Left ventricle myocardium inferior (tissue), 1 donor: ENCODE results near the gene FAM193A. TPM values are rescaled to one million over a fixed set of nuclear protein-coding genes. Genes with fewer than 3 reads are reported as not detected.
"Not testable (repeated sequence)": the region's sequence is repeated elsewhere in the genome, so short reads cannot be mapped to it uniquely, and the experiment has no call there.

Source experiments
- DNase-seq: peaks from one replicate; pipeline ENCODE4 v3.0.0-alpha.2; 2020
- H3K27ac ChIP-seq: fragments of 200-600 bp; replicated peaks from 2 replicates; pipeline ENCODE4 v1.8.0; 2021
- H3K27me3 ChIP-seq: fragments of 200-600 bp; 2 replicates; pipeline ENCODE4 v1.8.0; 2021; ENCODE audit warnings: low read depth
- H3K36me3 ChIP-seq: fragments of 200-600 bp; 2 replicates; pipeline ENCODE4 v1.8.0; 2021
- H3K4me1 ChIP-seq: fragments of 200-600 bp; 2 replicates; pipeline ENCODE4 v1.8.0; 2021
- H3K4me3 ChIP-seq: fragments of 200-600 bp; 2 replicates; pipeline ENCODE4 v1.8.0; 2021; ENCODE audit warnings: mild to moderate bottlenecking, moderate library complexity
- H3K9me3 ChIP-seq: fragments of 200-600 bp; replicated peaks from 2 replicates; pipeline ENCODE4 v1.8.0; 2021
- intact Hi-C: fragments of 100-400 bp; cut with micrococcal nuclease; formaldehyde crosslinking; loops from one replicate; pipeline ENCODE4 v1.11.0; 2022
- total RNA-seq: library from RNA; stranded (reverse); fragmentation: NEBNext Ultra II Directional; extraction: Animal tissue kit (Norgen Biotek cat#: 25700); gene quantifications from one replicate; pipeline ENCODE4 v1.2.1, GENCODE V29; 2021
- TF ChIP-seq, protein P1 (sequence below): fragments of 200-600 bp; IDR thresholded peaks from 2 replicates; pipeline ENCODE4 v1.8.0; 2021; ENCODE audit warnings: antibody characterized with exemption, mild to moderate bottlenecking, borderline replicate concordance
- donor health status: DM: no; HTN: yes; CAD: no; lungs with severe emphysema.

The FAM193A gene
- total RNA-seq, 1 donor from 2014 or later = 16.0 TPM

DNA sequence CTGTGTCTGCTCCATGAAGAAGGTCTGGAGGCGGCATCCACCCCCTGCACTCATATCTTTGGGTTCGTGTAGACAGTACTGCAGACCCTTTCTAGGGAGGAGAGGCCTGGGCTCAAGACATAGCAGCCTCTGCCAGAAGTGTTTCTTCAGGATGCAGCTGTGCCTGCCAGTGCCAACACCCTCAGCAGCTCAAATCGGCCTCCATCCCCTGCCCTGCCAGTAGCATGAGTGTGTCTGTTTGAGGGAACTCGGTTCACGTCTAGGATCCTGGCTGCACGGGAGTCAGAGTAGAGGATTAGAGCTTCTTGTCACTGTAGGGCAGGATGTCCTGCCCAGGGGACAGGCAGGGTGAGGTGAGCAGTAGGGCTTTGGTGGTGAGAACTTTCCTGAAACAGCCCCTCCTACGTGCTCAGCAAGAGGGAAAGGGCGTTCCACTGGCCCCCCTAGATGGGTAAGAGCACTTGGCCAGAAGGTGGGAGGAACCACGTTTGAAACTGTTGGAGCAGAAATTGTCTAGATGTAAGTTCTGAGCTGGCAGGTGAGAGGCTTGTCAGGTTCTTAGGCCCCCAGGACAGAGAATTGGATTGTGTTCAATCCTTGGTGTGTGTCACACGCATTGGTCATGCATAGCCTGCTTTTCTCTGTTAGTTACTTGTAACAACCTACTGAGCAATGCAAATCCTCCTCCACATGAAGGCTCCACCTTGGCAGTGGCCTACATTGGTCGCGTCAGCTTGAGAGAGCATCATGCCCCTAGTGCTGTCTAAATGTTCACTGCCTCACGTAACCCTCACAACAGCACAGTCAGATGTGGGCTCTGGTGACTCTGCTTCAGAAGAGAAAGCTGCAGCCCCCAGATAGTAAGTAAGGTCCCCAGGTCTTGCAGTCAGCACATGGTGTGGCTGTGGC is 25.8 kb upstream of the FAM193A start:
- H3K36me3 ChIP-seq = peaks cover 68% of the 10 kb centered on the region
- H3K4me3 ChIP-seq = no peak overlapping the region
- intact Hi-C loops = no loop called here
- H3K27ac ChIP-seq = no peak overlapping the region
- no peaks in the 10 kb centered on the region for H3K9me3 ChIP-seq
- no peaks in the 10 kb centered on the region for H3K27me3 ChIP-seq
- TF ChIP-seq, protein P1, sequence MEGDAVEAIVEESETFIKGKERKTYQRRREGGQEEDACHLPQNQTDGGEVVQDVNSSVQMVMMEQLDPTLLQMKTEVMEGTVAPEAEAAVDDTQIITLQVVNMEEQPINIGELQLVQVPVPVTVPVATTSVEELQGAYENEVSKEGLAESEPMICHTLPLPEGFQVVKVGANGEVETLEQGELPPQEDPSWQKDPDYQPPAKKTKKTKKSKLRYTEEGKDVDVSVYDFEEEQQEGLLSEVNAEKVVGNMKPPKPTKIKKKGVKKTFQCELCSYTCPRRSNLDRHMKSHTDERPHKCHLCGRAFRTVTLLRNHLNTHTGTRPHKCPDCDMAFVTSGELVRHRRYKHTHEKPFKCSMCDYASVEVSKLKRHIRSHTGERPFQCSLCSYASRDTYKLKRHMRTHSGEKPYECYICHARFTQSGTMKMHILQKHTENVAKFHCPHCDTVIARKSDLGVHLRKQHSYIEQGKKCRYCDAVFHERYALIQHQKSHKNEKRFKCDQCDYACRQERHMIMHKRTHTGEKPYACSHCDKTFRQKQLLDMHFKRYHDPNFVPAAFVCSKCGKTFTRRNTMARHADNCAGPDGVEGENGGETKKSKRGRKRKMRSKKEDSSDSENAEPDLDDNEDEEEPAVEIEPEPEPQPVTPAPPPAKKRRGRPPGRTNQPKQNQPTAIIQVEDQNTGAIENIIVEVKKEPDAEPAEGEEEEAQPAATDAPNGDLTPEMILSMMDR = no peak
- no peak for DNase-seq
- H3K4me1 ChIP-seq = peaks cover 15% of the 10 kb centered on the region

DNA sequence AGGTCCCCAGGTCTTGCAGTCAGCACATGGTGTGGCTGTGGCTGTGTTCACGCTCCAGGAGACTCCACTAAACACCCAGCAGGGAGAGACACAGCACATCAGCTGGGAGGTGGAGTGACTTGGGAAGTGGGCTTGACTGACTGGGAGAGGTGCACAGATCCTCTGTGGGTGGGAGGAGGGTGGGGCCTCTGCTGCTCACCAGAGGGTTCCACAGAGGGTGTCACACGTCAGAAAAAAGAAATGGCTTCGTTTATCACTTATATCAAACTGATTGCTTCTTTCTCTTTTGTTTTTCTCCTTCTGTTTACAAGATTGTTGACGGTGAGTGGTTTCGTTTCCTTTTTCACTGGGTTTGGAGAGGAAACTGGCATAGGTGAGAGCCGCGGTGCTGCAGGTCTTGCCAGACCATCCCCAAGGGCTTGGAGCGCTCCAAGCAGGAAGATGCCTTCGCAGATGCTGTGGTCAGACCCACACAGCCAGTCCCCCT is 24.8 kb upstream of the FAM193A start:
- no peaks in the 10 kb centered on the region for H3K27me3 ChIP-seq
- no peaks in the 10 kb centered on the region for H3K9me3 ChIP-seq
- H3K36me3 ChIP-seq = peaks cover 68% of the 10 kb centered on the region
- TF ChIP-seq, protein P1 = no peak
- no peak overlapping the region for H3K4me3 ChIP-seq
- H3K27ac ChIP-seq = no peak overlapping the region
- DNase-seq = no peak
- H3K4me1 ChIP-seq = peaks cover 26% of the 10 kb centered on the region
- intact Hi-C loops = no loop called here

DNA sequence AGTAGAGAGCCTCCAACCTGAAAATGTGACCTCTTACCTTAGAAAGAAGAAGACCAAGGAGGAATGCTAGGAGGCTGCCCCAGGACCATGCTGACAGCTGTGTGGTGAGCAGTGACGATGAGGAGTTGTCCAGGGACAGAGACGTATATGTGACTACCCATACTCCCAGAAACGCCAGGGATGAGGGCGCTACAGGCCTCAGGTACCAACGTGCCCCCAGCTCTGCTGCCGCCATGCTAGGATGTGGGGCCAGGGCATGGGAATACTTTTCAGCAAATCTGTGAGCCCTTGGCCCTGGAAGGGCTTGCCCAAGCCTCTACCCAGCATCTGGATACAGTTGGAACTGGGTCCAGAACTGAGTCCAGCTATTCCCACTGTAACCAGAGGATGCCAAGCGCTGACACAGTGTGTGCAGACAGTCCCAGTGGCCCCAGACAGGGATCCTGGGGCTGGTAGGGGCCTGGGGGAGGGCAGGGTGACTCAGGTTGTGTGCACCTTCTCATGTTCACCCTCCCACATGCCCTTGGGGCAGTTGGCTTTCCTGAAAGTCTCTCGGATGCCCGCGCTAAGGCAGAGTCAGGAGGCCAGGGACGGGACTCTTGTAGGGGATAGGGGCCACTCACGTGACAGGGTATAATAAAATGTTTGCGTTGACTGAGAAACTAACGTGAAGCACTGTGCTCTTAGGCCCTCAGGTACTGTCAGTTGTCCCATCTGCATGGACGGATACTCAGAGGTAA is 23.9 kb upstream of the FAM193A start:
- H3K27me3 ChIP-seq = no peaks in the 10 kb centered on the region
- peaks cover 63% of the 10 kb centered on the region for H3K36me3 ChIP-seq
- no peak overlapping the region for H3K4me3 ChIP-seq
- no peak for DNase-seq
- H3K27ac ChIP-seq = no peak overlapping the region
- intact Hi-C loops = no loop called here
- no peaks in the 10 kb centered on the region for H3K9me3 ChIP-seq
- TF ChIP-seq, protein P1 = no peak
- peaks cover 31% of the 10 kb centered on the region for H3K4me1 ChIP-seq

DNA sequence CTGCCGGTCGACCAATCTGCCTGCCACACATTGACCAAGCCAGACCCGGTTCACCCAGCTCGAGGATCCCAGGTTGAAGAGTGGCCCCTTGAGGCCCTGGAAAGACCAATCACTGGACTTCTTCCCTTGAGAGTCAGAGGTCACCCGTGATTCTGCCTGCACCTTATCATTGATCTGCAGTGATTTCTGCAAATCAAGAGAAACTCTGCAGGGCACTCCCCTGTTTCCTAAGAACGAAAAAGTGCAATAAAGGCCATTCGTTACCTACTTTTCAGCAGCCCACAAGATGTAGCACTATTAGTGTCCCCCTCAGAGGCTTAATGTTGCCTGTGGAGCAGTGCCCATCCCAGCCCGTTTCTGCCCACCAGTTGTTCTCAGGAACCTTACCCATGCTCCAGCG is 22.3 kb upstream of the FAM193A start:
- intact Hi-C loops, H3K27ac ChIP-seq, H3K27me3 ChIP-seq, DNase-seq, H3K9me3 ChIP-seq, H3K4me3 ChIP-seq: not testable (repeated sequence)
- Histone ChIP-seq H3K4me1 (peaks cover 31% of the 10 kb centered on the region), H3K36me3 (peaks cover 52% of the 10 kb centered on the region)

DNA sequence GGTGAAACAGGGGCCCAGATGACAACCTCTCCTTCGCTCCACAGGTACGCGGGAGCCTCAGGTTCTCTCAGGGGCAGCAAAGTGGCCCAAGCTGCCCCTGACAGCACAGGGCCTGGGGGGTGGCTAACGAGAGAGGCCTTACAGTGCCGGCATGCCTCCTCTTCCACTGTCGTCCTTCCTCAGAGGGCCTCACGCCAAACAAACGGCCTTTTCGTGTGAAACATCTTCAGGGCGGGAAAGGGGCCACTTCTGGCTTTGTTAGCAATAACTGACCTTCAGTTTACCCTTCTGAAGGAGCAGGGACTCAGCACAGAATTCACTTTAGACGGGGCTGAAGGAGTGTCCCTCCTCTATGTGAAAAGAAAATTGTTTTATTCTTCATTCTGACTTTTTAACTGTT is 21.5 kb upstream of the FAM193A start:
- DNase-seq, H3K9me3 ChIP-seq, intact Hi-C loops, H3K27me3 ChIP-seq, H3K4me3 ChIP-seq, H3K27ac ChIP-seq: not testable (repeated sequence)
- peaks cover 48% of the 10 kb centered on the region for H3K36me3 ChIP-seq
- peaks cover 31% of the 10 kb centered on the region for H3K4me1 ChIP-seq

DNA sequence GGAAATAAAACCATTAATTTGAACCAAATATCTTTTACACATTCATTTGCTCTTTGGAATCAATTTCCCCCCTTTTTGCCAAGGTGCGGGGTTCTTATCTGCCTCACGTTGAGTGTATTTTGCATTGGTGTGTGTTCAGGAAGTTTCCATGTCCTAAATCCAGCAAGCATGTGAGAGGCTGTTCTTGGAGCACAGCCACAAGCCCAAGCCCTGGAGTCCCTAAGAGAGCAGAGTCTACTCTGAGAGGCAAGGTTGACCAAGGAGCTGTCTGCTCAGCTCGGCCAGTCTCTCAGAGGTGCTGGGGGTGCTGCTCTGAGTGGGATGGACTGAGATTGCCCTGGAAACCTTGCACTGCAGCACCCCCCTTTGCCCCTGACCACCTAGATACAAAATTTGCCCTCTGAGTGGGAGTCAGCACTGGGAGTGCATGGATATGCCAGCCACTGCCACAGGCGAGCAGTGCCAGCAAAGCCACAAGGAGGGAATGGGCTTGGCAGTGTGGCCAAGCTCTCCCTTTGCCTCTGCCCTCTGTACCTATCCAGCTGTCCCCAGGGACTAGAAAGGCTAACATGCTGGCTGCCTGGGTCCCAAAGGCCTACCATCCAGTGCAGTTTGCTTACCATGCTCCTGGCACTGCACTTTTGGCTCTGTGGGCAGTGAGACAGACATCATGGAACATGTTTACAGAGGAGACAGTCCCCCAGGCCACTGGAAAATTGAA is 20.5 kb upstream of the FAM193A start:
- Histone ChIP-seq H3K9me3 (no peaks in the 10 kb centered on the region), H3K27ac (peak overlapping the region; percentile 83), H3K4me1 (peaks cover 31% of the 10 kb centered on the region), H3K27me3 (no peaks in the 10 kb centered on the region), H3K36me3 (peaks cover 38% of the 10 kb centered on the region), H3K4me3 (no peak overlapping the region)
- intact Hi-C loops = no loop called here
- TF ChIP-seq, protein P1 = no peak
- DNase-seq = peak; percentile 59
